H9 (cell line): ENCODE results near the gene ABCC3. TPM values are rescaled to one million over a fixed set of nuclear protein-coding genes. Genes with fewer than 3 reads are reported as not detected.

Experiments
- DNase-seq: peaks from one replicate; pipeline ENCODE4 v3.0.0-alpha.2; 2017
- H2AFZ ChIP-seq: one replicate; pipeline ENCODE4 v1.6.1; 2013; ENCODE audit warnings: mild to moderate bottlenecking, low read length, control low read depth, moderate library complexity
- H2AK5ac ChIP-seq: 2 replicates; pipeline ENCODE4 v1.6.1; 2013; ENCODE audit warnings: low read length, control low read depth, mixed read lengths; ENCODE audit not compliant: insufficient read length
- H2BK120ac ChIP-seq: one replicate; pipeline ENCODE4 v1.6.1; 2013; ENCODE audit warnings: low read depth, mild to moderate bottlenecking, low read length, control low read depth, inconsistent platforms; ENCODE audit not compliant: poor library complexity, severe bottlenecking
- H2BK12ac ChIP-seq: 2 replicates; pipeline ENCODE4 v1.6.1; 2013; ENCODE audit warnings: low read length, control low read depth, mixed read lengths, low read depth; ENCODE audit not compliant: insufficient read length
- H2BK15ac ChIP-seq: 2 replicates; pipeline ENCODE4 v1.6.1; 2013; ENCODE audit warnings: low read depth, low read length, control low read depth
- H2BK20ac ChIP-seq: one replicate; pipeline ENCODE4 v1.6.1; 2013; ENCODE audit warnings: low read depth, mild to moderate bottlenecking, low read length, control low read depth, inconsistent platforms; ENCODE audit not compliant: poor library complexity, severe bottlenecking
- H2BK5ac ChIP-seq: 2 replicates; pipeline ENCODE4 v1.6.1; 2013; ENCODE audit warnings: low read length, control low read depth, mixed read lengths; ENCODE audit not compliant: insufficient read length
- H3K14ac ChIP-seq: 2 replicates; pipeline ENCODE4 v1.6.1; 2013; ENCODE audit warnings: low read length, control low read depth; ENCODE audit not compliant: insufficient read depth
- H3K18ac ChIP-seq: 2 replicates; pipeline ENCODE4 v1.6.1; 2013; ENCODE audit warnings: low read depth, mild to moderate bottlenecking, mixed read lengths, low read length, control low read depth; ENCODE audit not compliant: insufficient read length
- H3K23ac ChIP-seq: 2 replicates; pipeline ENCODE4 v1.6.1; 2013; ENCODE audit warnings: low read length, control low read depth, mixed read lengths, low read depth; ENCODE audit not compliant: insufficient read length
- H3K23me2 ChIP-seq: 2 replicates; pipeline ENCODE4 v1.6.1; 2013; ENCODE audit warnings: low read depth, mild to moderate bottlenecking, mixed read lengths, low read length, control low read depth; ENCODE audit not compliant: insufficient read length, poor library complexity, severe bottlenecking
- H3K27ac ChIP-seq: 2 replicates; pipeline ENCODE4 v1.5.1; 2013; ENCODE audit warnings: low read length, control low read depth, mixed read lengths, low read depth; ENCODE audit not compliant: insufficient read length
- H3K27me3 ChIP-seq: 2 replicates; pipeline ENCODE4 v1.6.1; 2013; ENCODE audit warnings: low read length, control low read depth, inconsistent platforms; ENCODE audit not compliant: insufficient read depth
- H3K4ac ChIP-seq: 2 replicates; pipeline ENCODE4 v1.6.1; 2013; ENCODE audit warnings: low read depth, mild to moderate bottlenecking, control low read depth, inconsistent platforms, low read length, moderate library complexity
- H3K4me1 ChIP-seq: 2 replicates; pipeline ENCODE4 v1.6.1; 2013; ENCODE audit warnings: low read length, control low read depth, inconsistent platforms; ENCODE audit not compliant: insufficient read depth
- H3K4me2 ChIP-seq: 2 replicates; pipeline ENCODE4 v1.6.1; 2013; ENCODE audit warnings: low read length, control low read depth, mixed read lengths; ENCODE audit not compliant: insufficient read length, insufficient read depth
- H3K56ac ChIP-seq: 2 replicates; pipeline ENCODE4 v1.6.1; 2013; ENCODE audit warnings: low read depth, mild to moderate bottlenecking, mixed read lengths, low read length, control low read depth; ENCODE audit not compliant: insufficient read length
- H3K79me1 ChIP-seq: 2 replicates; pipeline ENCODE4 v1.6.1; 2013; ENCODE audit warnings: low read depth, mild to moderate bottlenecking, moderate library complexity, low read length, control low read depth, inconsistent platforms; ENCODE audit not compliant: insufficient read depth, poor library complexity, severe bottlenecking
- H3K79me2 ChIP-seq: 2 replicates; pipeline ENCODE4 v1.6.1; 2013; ENCODE audit warnings: low read length, control low read depth, inconsistent platforms; ENCODE audit not compliant: insufficient read depth
- H3K9ac ChIP-seq: 2 replicates; pipeline ENCODE4 v1.6.1; 2013; ENCODE audit warnings: low read length, control low read depth, mixed read lengths; ENCODE audit not compliant: insufficient read length; ENCODE audit errors: extremely low read depth
- H3K9me3 ChIP-seq: one replicate; pipeline ENCODE4 v1.6.1; 2013; ENCODE audit warnings: low read depth, low read length, inconsistent platforms; ENCODE audit not compliant: control insufficient read depth
- H3T11ph ChIP-seq: one replicate; pipeline ENCODE4 v1.6.1; 2013; ENCODE audit warnings: mild to moderate bottlenecking, low read length, control low read depth, inconsistent platforms
- H4K20me1 ChIP-seq: one replicate; pipeline ENCODE4 v1.6.1; 2013; ENCODE audit not compliant: control insufficient read depth, insufficient read length, insufficient read depth
- H4K5ac ChIP-seq: 2 replicates; pipeline ENCODE4 v1.6.1; 2013; ENCODE audit warnings: low read depth, mild to moderate bottlenecking, mixed read lengths, low read length, control low read depth; ENCODE audit not compliant: insufficient read length
- H4K8ac ChIP-seq: replicated peaks from 2 replicates; pipeline ENCODE4 v1.6.1; 2013; ENCODE audit warnings: low read length, control low read depth, mixed read lengths, low read depth; ENCODE audit not compliant: insufficient read length
- H4K91ac ChIP-seq: 2 replicates; pipeline ENCODE4 v1.6.1; 2013; ENCODE audit warnings: low read depth, mild to moderate bottlenecking, moderate library complexity, mixed read lengths, low read length, control low read depth; ENCODE audit not compliant: insufficient read length
- H3K27ac Mint-ChIP-seq, 3 experiments: 2 replicates in 2 of 3; 3 replicates in 1 of 3; pipeline ENCODE4 v1.8.0; 2020 to 2021; ENCODE audit warnings: mixed read lengths in 3 of 3, mild to moderate bottlenecking in 1 of 3, moderate library complexity in 1 of 3
- H3K27me3 Mint-ChIP-seq: 2 replicates; pipeline ENCODE4 v1.8.0; 2021; ENCODE audit warnings: low read depth, mild to moderate bottlenecking, moderate library complexity, mixed read lengths
- H3K36me3 Mint-ChIP-seq, 3 experiments: 2 replicates in 2 of 3; 3 replicates in 1 of 3; pipeline ENCODE4 v1.8.0; 2020 to 2021; ENCODE audit warnings: low read depth in 3 of 3, mixed read lengths in 3 of 3; ENCODE audit not compliant: insufficient read depth in 1 of 3
- H3K4me1 Mint-ChIP-seq, 2 experiments: 2 replicates each; pipeline ENCODE4 v1.8.0; 2020; ENCODE audit warnings: mixed read lengths in 2 of 2
- H3K4me3 Mint-ChIP-seq, 2 experiments: 2 replicates in 1 of 2; 3 replicates in 1 of 2; pipeline ENCODE4 v1.8.0; 2020 to 2021; ENCODE audit warnings: mild to moderate bottlenecking in 2 of 2, mixed read lengths in 2 of 2, moderate library complexity in 1 of 2
- H3K9me3 Mint-ChIP-seq, 2 experiments: 2 replicates in 1 of 2; 3 replicates in 1 of 2; pipeline ENCODE4 v1.8.0; 2020; ENCODE audit warnings: mild to moderate bottlenecking in 2 of 2, mixed read lengths in 2 of 2, moderate library complexity in 1 of 2
- CTCF ChIP-seq: fragments of 200-600 bp; sonication (generic); conservative IDR thresholded peaks from 3 replicates; pipeline ENCODE4 v1.8.0; 2021; ENCODE audit warnings: antibody characterized with exemption, mild to moderate bottlenecking
- WGBS: extraction: QIAGEN DNeasy Blood & Tissue Kit; methylation state at CpG from one replicate; pipeline ENCODE4 v1.1.7; 2013; ENCODE audit warnings: missing lambda C conversion rate, low lambda C conversion rate, mixed read lengths; ENCODE audit not compliant: insufficient read length; ENCODE audit errors: extremely low coverage; 5-methylcytosine and 5-hydroxymethylcytosine counted together
- total RNA-seq: library from RNA; stranded (reverse); gene quantifications from 2 replicates; pipeline ENCODE4 v1.2.1, GENCODE V29; 2021

Gene ABCC3
- total RNA-seq, 1 experiment from 2014 or later: 0.31 TPM

GRCh38 chr17:50668838-50669581, 34.3 kb downstream of the ABCC3 start:
- Mint-ChIP-seq H3K36me3 (no peaks in the 10 kb centered on the region; a peak in 1 of 7 replicates), H3K27ac (no peak overlapping the region; a peak in 1 of 7 replicates), H3K27me3 (peaks cover 2% of the 10 kb centered on the region), H3K4me3 (no peak overlapping the region), H3K4me1 (peaks cover 13 to 20% of the 10 kb centered on the region in 2 experiments), H3K9me3 (no peaks in the 10 kb centered on the region)
- H3K9me3 ChIP-seq: no peaks in the 10 kb centered on the region
- H2AK5ac ChIP-seq: no peak overlapping the region
- no peak overlapping the region for H3K4me2 ChIP-seq
- no peak overlapping the region for H3K27ac ChIP-seq
- no peaks in the 10 kb centered on the region for H3K27me3 ChIP-seq
- no CpG with 5 or more reads among the region's 9 CpGs for WGBS
- no peak overlapping the region for H2BK120ac ChIP-seq
- H2BK5ac ChIP-seq: no peak overlapping the region
- no peak overlapping the region for H3T11ph ChIP-seq
- no peak overlapping the region for H3K4ac ChIP-seq
- no peak overlapping the region for H2BK12ac ChIP-seq
- no peak for DNase-seq
- no peak overlapping the region for H3K14ac ChIP-seq
- H4K20me1 ChIP-seq: no peaks in the 10 kb centered on the region
- H3K23ac ChIP-seq: no peak overlapping the region
- no peak overlapping the region for H4K8ac ChIP-seq
- H3K23me2 ChIP-seq: no peaks in the 10 kb centered on the region
- no peaks in the 10 kb centered on the region for H3K79me1 ChIP-seq
- H3K18ac ChIP-seq: no peak overlapping the region
- no peak overlapping the region for H4K5ac ChIP-seq
- TF ChIP-seq CTCF: no peak
- no peak overlapping the region for H2BK20ac ChIP-seq
- H3K9ac ChIP-seq: no peak overlapping the region
- no peak overlapping the region for H2AFZ ChIP-seq
- no peak overlapping the region for H4K91ac ChIP-seq
- no peaks in the 10 kb centered on the region; the same call in 1 of the 2 replicates for H3K4me1 ChIP-seq
- H3K56ac ChIP-seq: no peak overlapping the region
- no peak overlapping the region for H2BK15ac ChIP-seq
- no peaks in the 10 kb centered on the region for H3K79me2 ChIP-seq
